ENCODE data around the gene FOSL2.

- no peak for TF ChIP-seq CTCF (conservative IDR thresholded peaks at IDR 0.05; ENCODE audit: low read length)
- no peak for TF ChIP-seq EZH2phosphoT487 (IDR thresholded peaks at IDR 0.05; ENCODE audit: borderline replicate concordance)
These were observed 37.7 kb downstream of the FOSL2 start for GRCh38 chr2:28430377-28430765.

Data from Loucy (cell line).